Stomach (tissue), 9 donors: ENCODE results near the gene SPAG16. TPM values are rescaled to one million over a fixed set of nuclear protein-coding genes. Genes with fewer than 3 reads are reported as not detected.

ENCODE experiments used
- DNase-seq, 2 donors: peaks; one replicate each; pipeline versions ENCODE4 v3.0.0 to v3.0.0-alpha.2; 2013 to 2019
- H3K27ac ChIP-seq, 5 donors: fragments of 200-600 bp in 4 of 5; sonication (generic) in 4 of 5; one replicate each; pipeline ENCODE4 v1.5.1; 2013 to 2019; ENCODE audit warnings: mild to moderate bottlenecking in 1 of 5, moderate library complexity in 1 of 5
- H3K27me3 ChIP-seq, 3 donors: fragments of 200-600 bp; sonication (generic); one replicate each; pipeline ENCODE4 v1.5.1; 2017 to 2019; ENCODE audit warnings: mixed run types in 1 of 3
- H3K36me3 ChIP-seq, 4 donors: fragments of 200-600 bp; sonication (generic); 1 replicate in 3 of 4; 2 replicates in 1 of 4; pipeline ENCODE4 v1.5.1; 2016 to 2019
- H3K4me1 ChIP-seq, 4 donors: fragments of 200-600 bp; sonication (generic); one replicate each; pipeline ENCODE4 v1.5.1; 2016 to 2019
- H3K4me3 ChIP-seq, 4 donors: fragments of 200-600 bp; sonication (generic) in 3 of 4; one replicate each; pipeline ENCODE4 v1.5.1; 2016 to 2019; ENCODE audit warnings: mild to moderate bottlenecking in 1 of 4
- H3K9me3 ChIP-seq, 4 donors: fragments of 200-600 bp; sonication (generic); one replicate each; pipeline ENCODE4 v1.5.1; 2016 to 2019
- CTCF ChIP-seq, 7 experiments: fragments of 450-650 bp in 4 of 7; fragments of 200-600 bp in 3 of 7; sonication (generic) in 3 of 7; IDR thresholded peaks; one replicate each; pipeline ENCODE4 v1.5.1; 2016 to 2019; ENCODE audit warnings: antibody characterized with exemption in 7 of 7, control low read depth in 2 of 7, mild to moderate bottlenecking in 1 of 7
- EP300 ChIP-seq: sonication (generic); formaldehyde crosslinking; IDR thresholded peaks from one replicate; pipeline ENCODE4 v1.6.1; 2017; ENCODE audit warnings: antibody characterized with exemption
- POLR2A ChIP-seq, 4 donors: fragments of 450-650 bp; IDR thresholded peaks; one replicate each; pipeline ENCODE4 v1.6.1; 2016; ENCODE audit warnings: antibody characterized with exemption in 4 of 4, control low read depth in 2 of 4, mild to moderate bottlenecking in 1 of 4, moderate library complexity in 1 of 4
- POLR2AphosphoS5 ChIP-seq, 3 donors: sonication (generic); formaldehyde crosslinking; IDR thresholded peaks; one replicate each; pipeline ENCODE4 v1.6.1; 2016; ENCODE audit warnings: antibody characterized with exemption in 3 of 3
- WGBS, 5 donors: extraction: QIAGEN DNeasy Blood & Tissue Kit in 3 of 5; methylation state at CpG; one replicate each; pipeline versions ENCODE4 v1.1.5 to v1.1.7; 2013 to 2018; 5-methylcytosine and 5-hydroxymethylcytosine counted together
- intact Hi-C: fragments of 100-400 bp; cut with DNase I; formaldehyde crosslinking; loops from one replicate; pipeline ENCODE4 v1.15.1; 2023; ENCODE audit warnings: low total_unique reads
- polyA plus RNA-seq, 3 donors: library from polyadenylated mRNA; stranded (reverse); fragments of 200-250 nt; gene quantifications; one replicate each; pipeline ENCODE4 v1.2.3, GENCODE V29; 2013
- total RNA-seq, 5 donors: library from RNA; depleted of rRNA; stranded (reverse); fragments of >200 nt; gene quantifications; one replicate each; pipeline versions ENCODE4 v1.1.0 to v1.2.3, GENCODE V29; 2014 to 2016
- donor health status: healthy with polysubstance abuse.
- donor health status: Bipolar disorder and iron deficiency.
- donor health status: healthy.

The SPAG16 gene
- total and polyA plus RNA-seq, 8 donors, result 16.0 to 137 (median 34.4) TPM

GRCh38 chr2:214079032-214079431 is 794.8 kb downstream of the SPAG16 start:
- no peaks in the 10 kb centered on the region for H3K36me3 ChIP-seq
- DNase-seq, result no peak
- no peak overlapping the region for H3K27ac ChIP-seq
- intact Hi-C loops, result no loop called here
- WGBS, 5 donors, result 47 to 82% (median 78%) methylated on average over 2 of the region's 2 CpGs
- no peak overlapping the region for H3K4me3 ChIP-seq
- H3K9me3 ChIP-seq, result no peaks in the 10 kb centered on the region
- no peaks in the 10 kb centered on the region for H3K27me3 ChIP-seq
- H3K4me1 ChIP-seq, result no peaks in the 10 kb centered on the region
- TF ChIP-seq POLR2A (IDR thresholded peaks at IDR 0.05), result no peak
- TF ChIP-seq POLR2AphosphoS5 (IDR thresholded peaks at IDR 0.05), result no peak
- no peak for TF ChIP-seq CTCF (IDR thresholded peaks at IDR 0.05)
- no peak for TF ChIP-seq EP300

GRCh38 chr2:214088536-214088935 is 804.3 kb downstream of the SPAG16 start:
- 70 to 81% (median 73%) methylated on average over 1 of the region's 1 CpG for WGBS, 5 donors

GRCh38 chr2:214096208-214096715 is 812.0 kb downstream of the SPAG16 start:
- Histone ChIP-seq H3K36me3 (no peaks in the 10 kb centered on the region), H3K27me3 (no peaks in the 10 kb centered on the region), H3K27ac (no peak overlapping the region), H3K4me3 (no peak overlapping the region), H3K9me3 (no peaks in the 10 kb centered on the region), H3K4me1 (no peaks in the 10 kb centered on the region)
- TF ChIP-seq POLR2A (IDR thresholded peaks at IDR 0.05) (no peak), POLR2AphosphoS5 (IDR thresholded peaks at IDR 0.05) (no peak), CTCF (IDR thresholded peaks at IDR 0.05) (no peak), EP300 (no peak)
- no peak for DNase-seq
- intact Hi-C loops, result no loop called here
- 60 to 94% (median 88%) methylated on average over 4 of the region's 4 CpGs for WGBS, 5 donors

More at GRCh38 chr2:214088536-214088935, 804.3 kb downstream of the SPAG16 start:
- intact Hi-C loops, result no loop called here
- Histone ChIP-seq H3K4me1 (no peaks in the 10 kb centered on the region), H3K9me3 (no peaks in the 10 kb centered on the region), H3K27ac (no peak overlapping the region), H3K4me3 (no peak overlapping the region), H3K36me3 (no peaks in the 10 kb centered on the region), H3K27me3 (no peaks in the 10 kb centered on the region)
- TF ChIP-seq CTCF (IDR thresholded peaks at IDR 0.05), result no peak
- no peak for TF ChIP-seq POLR2AphosphoS5 (IDR thresholded peaks at IDR 0.05)
- no peak for TF ChIP-seq EP300
- DNase-seq, result no peak

- intact Hi-C loops, result no loop called here
- H3K27ac ChIP-seq, result no peak overlapping the region
- no peaks in the 10 kb centered on the region for H3K36me3 ChIP-seq
- TF ChIP-seq POLR2A (IDR thresholded peaks at IDR 0.05), result no peak
- no peak for TF ChIP-seq EP300
- TF ChIP-seq CTCF (IDR thresholded peaks at IDR 0.05), result no peak
- TF ChIP-seq POLR2AphosphoS5 (IDR thresholded peaks at IDR 0.05), result no peak
- H3K4me1 ChIP-seq, result no peaks in the 10 kb centered on the region
- H3K27me3 ChIP-seq, result no peaks in the 10 kb centered on the region
- no peaks in the 10 kb centered on the region for H3K9me3 ChIP-seq
- no peak for DNase-seq
- H3K4me3 ChIP-seq, result no peak overlapping the region
- WGBS, 5 donors, result 11 to 29% (median 21%) methylated on average over 1 of the region's 1 CpG
Observed at GRCh38 chr2:214098811-214099210, 814.5 kb downstream of the SPAG16 start.
